Activated CD8-positive, alpha-beta T cell treated with anti-CD3 and anti-CD28 coated beads, Interleukin-2, amount 10 ng/mL, durations not matched to agents 7 days and 5 days (primary cell): ENCODE results near the gene OR10J1. TPM values are rescaled to one million over a fixed set of nuclear protein-coding genes. Genes with fewer than 3 reads are reported as not detected.

ENCODE experiments used
- ATAC-seq: fragments of 150-1000 bp; cut with Tn5 transposase; one replicate; pipeline ENCODE4 v1.10.0; 2021; ENCODE audit warnings: moderate library complexity
- CTCF ChIA-PET: fragments of 350-600 bp; sonication (Branson Sonifier 250); formaldehyde crosslinking; loops from one replicate; lab custom pipeline; 2021; ENCODE audit warnings: antibody characterized with exemption; lab: Charles Lee
- POLR2A ChIA-PET: fragments of 350-600 bp; sonication (Branson Sonifier 250); formaldehyde crosslinking; loops from one replicate; lab custom pipeline; 2021; ENCODE audit warnings: antibody characterized with exemption; lab: Charles Lee
- DNase-seq: peaks from one replicate; pipeline ENCODE4 v3.0.0-alpha.2; 2020
- H3K27ac Mint-ChIP-seq: one replicate; pipeline ENCODE4 v1.8.0; 2021; ENCODE audit warnings: mild to moderate bottlenecking, mixed read lengths
- H3K27me3 Mint-ChIP-seq: one replicate; pipeline ENCODE4 v1.8.0; 2021; ENCODE audit warnings: low read depth, mixed read lengths
- H3K36me3 Mint-ChIP-seq: one replicate; pipeline ENCODE4 v1.8.0; 2021; ENCODE audit warnings: low read depth, mixed read lengths
- H3K4me1 Mint-ChIP-seq: one replicate; pipeline ENCODE4 v1.8.0; 2021; ENCODE audit warnings: low read depth, mixed read lengths
- H3K4me3 Mint-ChIP-seq: one replicate; pipeline ENCODE4 v1.8.0; 2021; ENCODE audit warnings: mild to moderate bottlenecking, mixed read lengths
- H3K9me3 Mint-ChIP-seq: one replicate; pipeline ENCODE4 v1.8.0; 2022; ENCODE audit warnings: mixed read lengths; ENCODE audit not compliant: insufficient read depth
- total RNA-seq, 2 experiments: library from RNA; stranded (reverse); gene quantifications; one replicate each; pipeline ENCODE4 v1.2.3, GENCODE V29; 2021

OR10J1 gene, protein sequence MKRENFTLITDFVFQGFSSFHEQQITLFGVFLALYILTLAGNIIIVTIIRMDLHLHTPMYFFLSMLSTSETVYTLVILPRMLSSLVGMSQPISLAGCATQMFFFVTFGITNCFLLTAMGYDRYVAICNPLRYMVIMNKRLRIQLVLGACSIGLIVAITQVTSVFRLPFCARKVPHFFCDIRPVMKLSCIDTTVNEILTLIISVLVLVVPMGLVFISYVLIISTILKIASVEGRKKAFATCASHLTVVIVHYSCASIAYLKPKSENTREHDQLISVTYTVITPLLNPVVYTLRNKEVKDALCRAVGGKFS
- not detected for total RNA-seq

- H3K27ac Mint-ChIP-seq: no peak within 1 kb of the TSS
- CTCF ChIA-PET: no interaction called here
- no peak within 1 kb of the TSS for H3K4me3 Mint-ChIP-seq
- no peaks in the 10 kb centered on the region for H3K27me3 Mint-ChIP-seq
- no peak for ATAC-seq
- POLR2A ChIA-PET: no interaction called here
- DNase-seq: no peak
- no peaks in the 10 kb centered on the region for H3K36me3 Mint-ChIP-seq
- no peaks in the 10 kb centered on the region for H3K9me3 Mint-ChIP-seq
- H3K4me1 Mint-ChIP-seq: no peaks in the 10 kb centered on the region
These were observed at the start of gene OR10J1 for GRCh38 chr1:159439422-159439821. TSS of gene OR10J1 (plus strand) at chr1:159439722. CDS start at chr1:159439792, 70 bp downstream.

- Mint-ChIP-seq H3K27me3 (no peaks in the 10 kb centered on the region), H3K9me3 (no peaks in the 10 kb centered on the region), H3K4me3 (no peak overlapping the region), H3K36me3 (no peaks in the 10 kb centered on the region), H3K27ac (no peak overlapping the region), H3K4me1 (no peaks in the 10 kb centered on the region)
- ChIA-PET POLR2A (no interaction called here), CTCF (no interaction called here)
- DNase-seq (no peak), ATAC-seq (no peak)
These were observed 32.7 kb upstream of the OR10J1 start for GRCh38 chr1:159406821-159407220.

- ATAC-seq (no peak), DNase-seq (no peak)
- CTCF ChIA-PET: no interaction called here
- H3K27ac Mint-ChIP-seq: no peak overlapping the region
- H3K27me3 Mint-ChIP-seq: no peaks in the 10 kb centered on the region
- H3K9me3 Mint-ChIP-seq: no peaks in the 10 kb centered on the region
- no peak overlapping the region for H3K4me3 Mint-ChIP-seq
- POLR2A ChIA-PET: no interaction called here
- no peaks in the 10 kb centered on the region for H3K4me1 Mint-ChIP-seq
- no peaks in the 10 kb centered on the region for H3K36me3 Mint-ChIP-seq
These were observed 30.6 kb upstream of the OR10J1 start for GRCh38 chr1:159408862-159409400.

DNA sequence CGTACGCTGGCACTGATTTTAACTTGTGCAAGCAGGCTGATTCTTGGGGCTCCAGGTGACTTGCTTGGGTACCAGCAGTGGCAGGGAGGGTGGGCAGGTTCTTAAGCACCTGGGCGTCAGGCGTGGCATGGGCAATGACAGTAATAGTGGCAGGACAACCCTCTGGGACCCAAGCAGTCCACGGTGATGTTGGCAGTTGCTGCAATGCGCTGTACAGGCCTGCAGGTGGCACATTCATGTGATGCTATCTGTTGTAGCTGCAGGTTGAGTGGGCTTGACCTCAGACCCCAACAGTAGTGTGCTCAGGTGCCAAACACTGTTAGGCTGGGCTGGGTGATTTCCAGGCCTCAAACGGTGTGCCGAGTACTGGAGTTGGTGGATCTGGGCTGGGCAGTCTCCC, 17.7 kb upstream of the OR10J1 start:
- no peak overlapping the region for H3K4me3 Mint-ChIP-seq
- ChIA-PET CTCF (no interaction called here), POLR2A (no interaction called here)
- H3K27ac Mint-ChIP-seq: no peak overlapping the region
- H3K9me3 Mint-ChIP-seq: peaks cover 11% of the 10 kb centered on the region
- ATAC-seq: no peak
- H3K4me1 Mint-ChIP-seq: no peaks in the 10 kb centered on the region
- DNase-seq: no peak
- H3K36me3 Mint-ChIP-seq: no peaks in the 10 kb centered on the region
- peaks cover 2% of the 10 kb centered on the region for H3K27me3 Mint-ChIP-seq

DNA sequence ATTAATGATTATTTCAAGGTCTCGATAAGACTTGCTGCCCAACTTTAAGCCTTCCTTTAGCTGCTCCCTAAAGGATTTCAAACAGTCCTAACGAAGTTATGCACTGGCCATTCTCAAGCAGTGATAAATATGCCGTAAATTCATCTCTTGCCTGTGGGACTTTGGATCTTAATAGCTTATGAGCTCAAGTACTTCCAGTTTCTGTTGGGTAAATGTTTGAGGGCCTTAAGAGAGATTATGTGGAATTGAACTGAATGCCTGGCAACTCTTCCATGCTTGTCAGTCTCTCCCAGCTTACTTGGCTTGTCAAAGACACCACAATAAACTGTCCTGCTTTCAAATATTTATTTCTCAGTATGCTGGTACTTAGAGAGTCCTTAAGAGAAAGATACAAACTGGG, 11.0 kb upstream of the OR10J1 start:
- H3K27ac Mint-ChIP-seq: no peak overlapping the region

DNA sequence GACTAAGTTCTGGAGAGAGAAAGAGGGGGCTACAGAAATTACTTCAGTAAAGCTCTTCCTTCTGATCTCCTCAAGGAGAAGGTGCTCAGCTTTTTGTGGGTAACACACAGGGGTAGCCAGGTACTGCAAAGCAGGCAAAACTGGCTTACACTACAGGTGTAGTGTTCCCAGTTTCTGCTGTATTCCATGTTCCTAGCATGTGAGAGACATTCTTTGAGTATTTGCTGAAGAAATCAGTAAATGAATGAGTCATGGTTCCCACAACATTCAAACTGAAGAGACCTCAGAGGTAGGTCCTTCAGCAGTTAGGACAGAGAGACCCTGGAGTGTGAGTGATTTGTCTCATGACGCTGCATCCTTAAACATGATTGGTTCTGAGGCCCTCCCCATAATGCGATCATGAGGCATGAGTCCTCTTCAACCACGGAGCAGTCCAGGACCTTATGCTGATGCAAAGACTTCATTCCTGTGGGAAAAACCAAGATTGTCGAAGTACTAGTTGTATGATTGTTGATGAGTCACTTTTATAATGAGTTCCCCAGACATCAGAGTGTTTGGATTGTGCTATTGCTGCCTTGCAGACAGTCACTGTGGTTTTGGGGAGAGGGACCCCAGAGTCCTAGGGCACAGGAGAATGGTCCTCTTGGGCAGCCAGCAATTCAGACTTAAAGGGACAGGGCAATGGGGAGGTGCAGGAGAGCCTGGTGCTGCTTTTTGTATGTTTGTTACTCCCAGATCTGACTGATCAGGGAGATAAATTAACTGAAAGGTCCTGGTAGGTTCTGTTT, 10.3 kb upstream of the OR10J1 start:
- H3K4me1 Mint-ChIP-seq: no peaks in the 10 kb centered on the region
- H3K27ac Mint-ChIP-seq: no peak overlapping the region
- ATAC-seq (no peak), DNase-seq (no peak)
- no peaks in the 10 kb centered on the region for H3K9me3 Mint-ChIP-seq
- ChIA-PET POLR2A (no interaction called here), CTCF (no interaction called here)
- H3K36me3 Mint-ChIP-seq: no peaks in the 10 kb centered on the region
- no peak overlapping the region for H3K4me3 Mint-ChIP-seq
- H3K27me3 Mint-ChIP-seq: peaks cover 2% of the 10 kb centered on the region

More for the DNA sequence above, 11.0 kb upstream of the OR10J1 start:
- Mint-ChIP-seq H3K9me3 (no peaks in the 10 kb centered on the region), H3K27me3 (peaks cover 2% of the 10 kb centered on the region), H3K4me1 (no peaks in the 10 kb centered on the region), H3K4me3 (no peak overlapping the region), H3K36me3 (no peaks in the 10 kb centered on the region)
- DNase-seq (no peak), ATAC-seq (no peak)
- CTCF ChIA-PET: no interaction called here
- POLR2A ChIA-PET: no interaction called here

GRCh38 chr1:159430985-159431384, 8.5 kb upstream of the OR10J1 start:
- H3K9me3 Mint-ChIP-seq: no peaks in the 10 kb centered on the region
- H3K4me1 Mint-ChIP-seq: no peaks in the 10 kb centered on the region
- H3K27ac Mint-ChIP-seq: no peak overlapping the region
- no peaks in the 10 kb centered on the region for H3K36me3 Mint-ChIP-seq
- DNase-seq (no peak), ATAC-seq (no peak)
- ChIA-PET CTCF (no interaction called here), POLR2A (no interaction called here)
- H3K27me3 Mint-ChIP-seq: no peaks in the 10 kb centered on the region
- H3K4me3 Mint-ChIP-seq: no peak overlapping the region

DNA sequence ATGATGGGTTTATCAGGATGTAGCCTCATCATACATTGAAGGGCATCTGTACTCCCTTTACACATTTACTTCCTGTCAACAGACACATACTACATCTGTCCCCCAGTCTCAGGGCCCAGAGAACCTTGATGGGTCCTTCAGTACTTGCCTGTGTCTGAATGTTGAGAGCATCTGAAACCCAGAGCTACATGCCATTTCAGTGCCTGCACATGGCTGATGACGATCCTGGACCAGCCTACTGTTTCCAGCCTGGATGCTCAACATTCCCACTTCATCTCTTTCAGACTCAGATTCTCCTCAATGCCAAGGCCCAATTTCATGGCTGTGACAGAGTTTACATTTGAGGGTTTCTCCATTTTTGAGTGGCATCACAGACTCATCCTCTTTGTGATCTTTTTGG, 7.6 kb upstream of the OR10J1 start, which contains the start of gene OR10J4:
Gene OR10J4, plus strand, starts transcription at position 301 of the 400 bp plus-strand sequence.
- DNase-seq (no peak), ATAC-seq (no peak)
- ChIA-PET POLR2A (no interaction called here), CTCF (no interaction called here)
- H3K27ac Mint-ChIP-seq: no peak within 1 kb of the TSS
- H3K4me1 Mint-ChIP-seq: no peaks in the 10 kb centered on the region
- H3K27me3 Mint-ChIP-seq: no peaks in the 10 kb centered on the region
- H3K4me3 Mint-ChIP-seq: no peak within 1 kb of the TSS
- no peaks in the 10 kb centered on the region for H3K9me3 Mint-ChIP-seq
- H3K36me3 Mint-ChIP-seq: no peaks in the 10 kb centered on the region

- ChIA-PET POLR2A (no interaction called here), CTCF (no interaction called here)
- Mint-ChIP-seq H3K4me1 (no peaks in the 10 kb centered on the region), H3K4me3 (no peak overlapping the region), H3K27me3 (no peaks in the 10 kb centered on the region), H3K36me3 (no peaks in the 10 kb centered on the region), H3K27ac (no peak overlapping the region), H3K9me3 (no peaks in the 10 kb centered on the region)
- DNase-seq (no peak), ATAC-seq (no peak)
These were observed 3.1 kb upstream of the OR10J1 start for GRCh38 chr1:159436469-159436868.

- no peak for DNase-seq
- ATAC-seq: no peak
- CTCF ChIA-PET: no interaction called here
- Mint-ChIP-seq H3K27me3 (no peaks in the 10 kb centered on the region), H3K4me3 (no peak overlapping the region), H3K4me1 (no peaks in the 10 kb centered on the region), H3K36me3 (no peaks in the 10 kb centered on the region), H3K9me3 (no peaks in the 10 kb centered on the region), H3K27ac (no peak overlapping the region)
- POLR2A ChIA-PET: no interaction called here
These were observed 1.8 kb downstream of the OR10J1 start for GRCh38 chr1:159441360-159441759.

DNA sequence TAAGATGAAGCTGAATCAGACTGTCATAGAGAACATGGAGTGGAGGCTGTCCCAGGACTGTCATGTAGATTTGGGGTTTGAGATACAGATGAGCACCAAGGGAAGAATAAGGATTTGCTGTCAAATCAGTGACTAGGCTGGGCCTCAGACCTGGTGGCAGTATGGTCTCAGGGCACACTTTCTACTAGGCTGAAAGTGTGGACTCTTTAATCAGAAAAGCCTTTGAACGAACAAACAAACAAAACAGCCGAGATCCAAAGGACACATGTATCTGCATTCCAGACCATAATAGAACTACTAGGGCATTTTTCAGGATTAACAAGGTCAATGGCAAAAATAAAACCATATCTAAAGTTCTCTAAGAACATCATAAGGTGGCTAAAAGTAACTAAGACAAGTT, 2.9 kb downstream of the OR10J1 start:
- ChIA-PET POLR2A (no interaction called here), CTCF (no interaction called here)
- no peak for ATAC-seq
- H3K9me3 Mint-ChIP-seq: no peaks in the 10 kb centered on the region
- no peaks in the 10 kb centered on the region for H3K4me1 Mint-ChIP-seq
- no peak for DNase-seq
- H3K27me3 Mint-ChIP-seq: no peaks in the 10 kb centered on the region
- H3K27ac Mint-ChIP-seq: no peak overlapping the region
- no peak overlapping the region for H3K4me3 Mint-ChIP-seq
- no peaks in the 10 kb centered on the region for H3K36me3 Mint-ChIP-seq

GRCh38 chr1:159443066-159443750, 3.7 kb downstream of the OR10J1 start:
- Mint-ChIP-seq H3K4me1 (no peaks in the 10 kb centered on the region), H3K27me3 (no peaks in the 10 kb centered on the region), H3K36me3 (no peaks in the 10 kb centered on the region), H3K27ac (no peak overlapping the region), H3K9me3 (no peaks in the 10 kb centered on the region), H3K4me3 (no peak overlapping the region)
- no peak for ATAC-seq
- no peak for DNase-seq
- ChIA-PET CTCF (no interaction called here), POLR2A (interaction anchor here (0.7 kb wide), 1 partner anchor 179 kb away, joined by 3 read pairs; no protein-coding TSS in a partner anchor)
